GDM1 (cell line): ENCODE measurements around the gene MID1IP1.
A peak's percentile ranks its signal among the peaks of the same experiment; 100 is the strongest.

Source experiments
- DNase-seq: peaks from one replicate; lab custom pipeline; 2025; lab: John Stamatoyannopoulos, UW

MID1IP1 gene, protein sequence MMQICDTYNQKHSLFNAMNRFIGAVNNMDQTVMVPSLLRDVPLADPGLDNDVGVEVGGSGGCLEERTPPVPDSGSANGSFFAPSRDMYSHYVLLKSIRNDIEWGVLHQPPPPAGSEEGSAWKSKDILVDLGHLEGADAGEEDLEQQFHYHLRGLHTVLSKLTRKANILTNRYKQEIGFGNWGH

GRCh38 chrX:38800981-38801845 lies at the start of gene MID1IP1:
MID1IP1 (plus strand) TSS chrX:38801459; CDS start chrX:38804947, 3,488 bp downstream.
- peak; percentile 78 for DNase-seq

GRCh38 chrX:38754102-38754790 lies 47.0 kb upstream of the MID1IP1 start:
- peak; percentile 22 for DNase-seq

- no peak for DNase-seq
These were observed 46.2 kb upstream of the MID1IP1 start for GRCh38 chrX:38754818-38755718.

DNA sequence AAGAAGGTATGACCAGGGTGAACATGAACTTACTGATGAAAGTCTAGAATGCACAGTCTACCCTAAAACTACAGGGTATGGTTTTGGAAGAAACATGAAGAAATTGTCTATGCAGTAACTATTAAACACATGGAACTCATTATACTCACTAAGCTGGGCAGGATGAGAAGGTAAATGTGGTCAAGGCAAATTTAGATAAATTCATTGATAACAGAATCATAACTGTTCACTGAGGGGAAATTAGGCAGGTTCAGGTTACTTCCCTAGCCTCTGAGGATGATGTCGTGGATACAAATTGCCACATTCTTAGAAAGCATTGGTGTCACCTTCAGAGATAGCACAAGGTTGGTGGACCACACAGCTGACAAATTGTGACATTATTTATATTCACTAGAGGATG lies 40.4 kb upstream of the MID1IP1 start:
- no peak for DNase-seq

DNA sequence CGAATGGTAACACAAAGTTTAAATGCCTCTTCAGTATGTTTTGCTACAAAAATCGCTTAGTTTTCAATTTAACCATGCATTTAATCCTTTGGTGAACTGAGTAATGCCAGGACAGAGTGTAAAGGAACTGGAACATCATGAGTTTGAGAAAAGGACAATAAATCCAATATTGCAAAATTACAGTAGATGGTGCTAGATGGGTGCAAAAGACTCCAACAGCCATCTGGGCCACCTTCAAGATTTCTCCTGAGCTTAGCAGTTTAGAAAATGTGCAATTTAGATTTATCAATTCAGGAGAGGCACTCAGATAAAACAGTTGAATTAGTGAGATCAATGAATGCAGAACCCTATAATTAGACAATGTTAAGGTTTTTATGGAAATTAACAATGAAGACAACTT lies 33.2 kb upstream of the MID1IP1 start:
- no peak for DNase-seq

DNA sequence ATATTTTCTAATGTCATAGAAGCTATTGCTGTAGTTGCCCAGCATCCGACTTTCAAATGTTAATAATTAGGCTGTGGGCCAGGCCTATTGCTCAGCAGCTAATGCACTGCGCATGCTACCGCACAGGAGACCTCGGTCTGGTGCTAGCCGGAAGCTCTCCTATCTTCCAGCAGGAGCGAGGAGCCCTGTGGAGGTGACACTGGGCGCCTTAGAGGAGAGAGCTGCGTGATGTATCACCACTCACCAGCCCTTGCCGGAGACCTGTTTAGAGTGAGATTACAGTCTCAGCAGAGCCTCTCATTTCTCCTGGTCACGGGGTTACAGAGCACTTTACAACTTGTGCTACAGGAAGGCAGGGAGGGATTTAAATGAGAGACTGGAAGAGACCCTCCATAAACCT lies 31.1 kb upstream of the MID1IP1 start:
- no peak for DNase-seq

DNA sequence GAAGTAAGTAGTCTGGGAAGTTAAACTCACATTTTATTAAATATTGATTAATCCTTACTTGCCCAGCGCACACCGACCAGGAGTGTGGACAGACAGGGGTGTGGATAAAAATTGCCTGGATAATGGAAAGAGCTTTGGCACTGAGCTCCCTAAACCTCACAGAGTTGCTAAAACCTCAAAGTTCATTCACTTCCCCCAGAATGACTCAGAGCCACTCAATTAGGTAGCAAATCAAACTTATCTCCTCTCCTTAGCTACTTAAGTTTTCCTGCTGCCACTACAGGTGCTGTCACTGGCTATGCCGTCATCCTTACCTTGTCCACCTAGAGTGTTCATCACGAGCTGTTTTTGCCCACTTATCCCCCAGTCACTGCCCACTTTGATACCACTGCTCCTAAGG lies 27.0 kb upstream of the MID1IP1 start:
- DNase-seq: no peak

GRCh38 chrX:38796946-38797345 lies 4.3 kb upstream of the MID1IP1 start:
- DNase-seq: no peak

- DNase-seq: no peak
These were observed 2.3 kb upstream of the MID1IP1 start for GRCh38 chrX:38798956-38799355.

GRCh38 chrX:38799995-38800580 lies 1.2 kb upstream of the MID1IP1 start:
- peak; percentile 45 for DNase-seq

DNA sequence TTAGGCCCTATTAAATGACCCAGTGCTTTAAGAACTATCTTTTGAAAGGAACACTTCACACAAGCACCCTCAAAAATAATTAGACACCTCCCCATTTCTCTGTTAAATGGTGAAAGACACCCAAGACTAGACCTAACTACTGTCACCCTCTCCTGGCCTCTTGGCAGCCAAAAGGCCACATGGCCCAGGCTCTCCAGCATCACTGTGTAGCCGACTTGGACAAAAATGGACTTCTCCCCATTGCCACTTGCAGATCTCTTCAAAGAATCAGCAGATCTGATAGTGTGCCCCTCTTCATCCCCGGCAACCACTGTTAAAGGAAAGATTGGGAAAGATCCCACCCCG lies 2.0 kb downstream of the MID1IP1 start:
- no peak for DNase-seq

- DNase-seq: peak; percentile 63
These were observed 2.6 kb downstream of the MID1IP1 start for GRCh38 chrX:38803588-38804431.

- no peak for DNase-seq
These were observed 3.1 kb downstream of the MID1IP1 start for GRCh38 chrX:38804432-38804681.

DNA sequence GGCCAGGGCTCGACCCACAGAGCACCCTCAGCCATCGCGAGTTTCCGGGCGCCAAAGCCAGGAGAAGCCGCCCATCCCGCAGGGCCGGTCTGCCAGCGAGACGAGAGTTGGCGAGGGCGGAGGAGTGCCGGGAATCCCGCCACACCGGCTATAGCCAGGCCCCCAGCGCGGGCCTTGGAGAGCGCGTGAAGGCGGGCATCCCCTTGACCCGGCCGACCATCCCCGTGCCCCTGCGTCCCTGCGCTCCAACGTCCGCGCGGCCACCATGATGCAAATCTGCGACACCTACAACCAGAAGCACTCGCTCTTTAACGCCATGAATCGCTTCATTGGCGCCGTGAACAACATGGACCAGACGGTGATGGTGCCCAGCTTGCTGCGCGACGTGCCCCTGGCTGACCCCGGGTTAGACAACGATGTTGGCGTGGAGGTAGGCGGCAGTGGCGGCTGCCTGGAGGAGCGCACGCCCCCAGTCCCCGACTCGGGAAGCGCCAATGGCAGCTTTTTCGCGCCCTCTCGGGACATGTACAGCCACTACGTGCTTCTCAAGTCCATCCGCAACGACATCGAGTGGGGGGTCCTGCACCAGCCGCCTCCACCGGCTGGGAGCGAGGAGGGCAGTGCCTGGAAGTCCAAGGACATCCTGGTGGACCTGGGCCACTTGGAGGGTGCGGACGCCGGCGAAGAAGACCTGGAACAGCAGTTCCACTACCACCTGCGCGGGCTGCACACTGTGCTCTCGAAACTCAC lies 3.6 kb downstream of the MID1IP1 start:
- no peak for DNase-seq

- DNase-seq: peak; percentile 61
These were observed 4.5 kb downstream of the MID1IP1 start for GRCh38 chrX:38805432-38806389.

DNA sequence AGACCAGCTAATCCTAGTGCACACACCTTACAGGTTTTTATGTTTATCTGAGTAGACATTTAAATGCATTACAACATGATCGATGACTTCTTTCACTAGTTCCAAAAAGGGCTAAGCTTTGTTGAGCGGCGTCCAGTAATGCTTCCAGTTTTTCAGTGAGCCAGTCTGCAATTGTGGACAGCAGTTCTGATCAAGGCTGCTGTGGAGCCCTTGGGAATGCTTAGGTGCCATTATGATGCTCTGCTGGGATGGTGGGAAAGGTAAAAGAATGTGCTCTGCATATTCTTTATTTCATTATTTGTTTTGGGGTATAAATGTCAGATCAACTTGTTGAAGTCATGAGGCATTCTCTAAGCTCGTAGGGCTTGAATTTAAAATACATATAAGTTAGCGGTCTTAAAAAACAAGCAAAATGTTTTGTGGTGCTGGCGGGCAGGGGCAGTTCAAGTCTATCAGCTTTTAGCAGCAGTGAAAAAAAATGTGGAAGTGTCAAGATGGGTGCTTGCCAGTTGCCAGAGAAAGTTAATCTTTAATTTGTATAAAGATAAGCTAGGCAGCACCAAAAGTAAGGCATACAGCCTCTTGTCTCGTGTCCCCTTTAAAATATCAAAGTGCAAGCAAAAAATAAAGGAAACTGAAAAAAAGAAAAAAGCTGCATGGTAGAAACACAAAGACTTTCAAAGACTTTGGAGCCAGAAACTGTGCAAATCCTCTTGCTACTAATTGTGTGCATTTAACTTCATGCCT lies 5.8 kb downstream of the MID1IP1 start:
- DNase-seq: no peak

- DNase-seq: no peak
These were observed 6.6 kb downstream of the MID1IP1 start for GRCh38 chrX:38807873-38808272.

DNA sequence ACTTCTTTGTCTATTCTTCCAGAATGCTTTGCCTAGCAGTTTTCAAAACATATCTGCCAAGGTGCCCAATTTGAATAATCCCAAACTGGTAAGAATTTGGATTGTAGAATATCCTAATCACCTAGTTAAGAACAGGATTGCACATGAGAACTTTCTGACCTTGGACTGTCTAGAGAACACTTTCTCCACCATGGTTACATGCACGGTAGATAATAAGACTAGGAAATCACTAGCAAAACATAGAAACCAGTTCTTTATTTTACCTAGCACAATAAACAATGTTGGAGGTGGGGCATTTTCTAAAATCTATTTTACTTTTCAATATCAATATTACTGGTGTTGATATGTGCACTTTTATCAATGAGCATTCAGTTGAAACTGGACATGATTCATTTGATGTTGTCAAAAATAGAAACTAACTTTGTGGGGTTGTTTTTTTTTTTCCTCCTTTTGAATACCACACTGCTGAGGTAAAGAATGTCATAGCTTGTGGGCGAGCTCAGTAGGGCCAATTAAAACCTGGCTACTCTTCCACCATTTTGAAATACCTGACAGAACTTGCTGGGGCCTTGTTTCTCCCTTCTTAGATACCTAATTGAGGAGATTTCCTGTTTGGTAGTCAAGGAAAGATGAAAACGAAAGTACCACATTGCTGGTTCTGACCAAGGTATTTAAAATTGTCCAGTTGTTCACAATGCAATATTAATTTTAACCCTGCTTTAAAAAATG lies 10.4 kb downstream of the MID1IP1 start:
- DNase-seq: no peak
